ENCODE results near the gene TMUB2. TPM values are rescaled to one million over a fixed set of nuclear protein-coding genes. Genes with fewer than 3 reads are reported as not detected.

The TMUB2 gene
- total and polyA plus RNA-seq, 2 of the 13 experiments (the other 11 are each of a cell fraction or from before 2014, with no cell fraction given) = 26.9 to 50.8 TPM

DNA sequence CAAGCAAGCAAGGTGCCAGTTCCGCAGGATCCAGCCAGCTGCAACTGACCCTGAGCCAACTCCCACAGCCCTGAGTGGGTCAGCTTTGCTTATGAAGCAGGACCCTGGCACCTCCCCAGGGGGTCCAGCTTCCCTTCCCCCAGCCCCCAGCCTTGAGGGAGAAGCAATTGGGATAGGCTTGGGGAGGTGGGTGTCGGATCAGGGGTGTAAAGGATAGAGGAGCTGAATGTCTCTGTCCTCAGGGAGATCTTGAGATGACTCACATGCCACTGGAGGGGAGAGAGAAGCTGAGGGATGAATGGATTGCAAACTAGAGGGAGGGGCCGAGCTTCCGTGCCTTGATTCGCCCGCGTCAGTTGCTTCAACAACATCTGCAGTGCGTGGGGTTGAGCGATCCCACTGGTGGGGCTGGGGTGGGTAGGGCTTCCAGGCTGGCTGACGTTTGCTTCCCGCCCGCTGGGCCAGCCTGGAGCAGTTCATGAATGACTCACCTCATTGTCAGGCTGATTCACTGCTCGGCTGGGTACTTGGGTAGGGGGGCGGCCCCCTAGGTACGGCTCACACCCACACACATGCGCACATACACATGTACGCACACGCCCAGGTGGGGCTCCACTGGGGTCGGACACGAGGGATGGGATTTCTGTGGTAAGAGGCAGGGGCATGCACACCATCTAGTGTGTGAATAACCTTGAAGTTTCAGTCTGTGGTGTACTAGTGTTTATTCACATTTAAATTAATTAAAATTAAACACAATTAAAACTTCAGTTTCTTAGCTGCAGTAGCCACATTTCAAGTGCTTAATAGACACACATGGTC is 48.7 kb upstream of the TMUB2 start (continued):
- TF ChIP-seq, protein P1, sequence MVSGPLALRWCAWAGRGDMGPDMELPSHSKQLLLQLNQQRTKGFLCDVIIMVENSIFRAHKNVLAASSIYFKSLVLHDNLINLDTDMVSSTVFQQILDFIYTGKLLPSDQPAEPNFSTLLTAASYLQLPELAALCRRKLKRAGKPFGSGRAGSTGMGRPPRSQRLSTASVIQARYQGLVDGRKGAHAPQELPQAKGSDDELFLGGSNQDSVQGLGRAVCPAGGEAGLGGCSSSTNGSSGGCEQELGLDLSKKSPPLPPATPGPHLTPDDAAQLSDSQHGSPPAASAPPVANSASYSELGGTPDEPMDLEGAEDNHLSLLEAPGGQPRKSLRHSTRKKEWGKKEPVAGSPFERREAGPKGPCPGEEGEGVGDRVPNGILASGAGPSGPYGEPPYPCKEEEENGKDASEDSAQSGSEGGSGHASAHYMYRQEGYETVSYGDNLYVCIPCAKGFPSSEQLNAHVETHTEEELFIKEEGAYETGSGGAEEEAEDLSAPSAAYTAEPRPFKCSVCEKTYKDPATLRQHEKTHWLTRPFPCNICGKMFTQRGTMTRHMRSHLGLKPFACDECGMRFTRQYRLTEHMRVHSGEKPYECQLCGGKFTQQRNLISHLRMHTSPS (CRISPR knock-in tag; IDR thresholded peaks at IDR 0.05; ENCODE audit: low read depth) = peak; percentile 37; the same call in 1 of the 2 replicates
- TF ChIP-seq CC2D1A (CRISPR knock-in tag; IDR thresholded peaks at IDR 0.05) = no peak
- TF ChIP-seq ARNT2 (CRISPR knock-in tag; IDR thresholded peaks at IDR 0.05; ENCODE audit: low read depth) = 0 out of 2 replicates have a peak, but pooled peaks have one; percentile 28
- TF ChIP-seq, protein P2, sequence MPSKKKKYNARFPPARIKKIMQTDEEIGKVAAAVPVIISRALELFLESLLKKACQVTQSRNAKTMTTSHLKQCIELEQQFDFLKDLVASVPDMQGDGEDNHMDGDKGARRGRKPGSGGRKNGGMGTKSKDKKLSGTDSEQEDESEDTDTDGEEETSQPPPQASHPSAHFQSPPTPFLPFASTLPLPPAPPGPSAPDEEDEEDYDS (CRISPR knock-in tag; IDR thresholded peaks at IDR 0.05) = peak; percentile 70; the same call in 1 of the 2 replicates
- TF ChIP-seq, protein P3, sequence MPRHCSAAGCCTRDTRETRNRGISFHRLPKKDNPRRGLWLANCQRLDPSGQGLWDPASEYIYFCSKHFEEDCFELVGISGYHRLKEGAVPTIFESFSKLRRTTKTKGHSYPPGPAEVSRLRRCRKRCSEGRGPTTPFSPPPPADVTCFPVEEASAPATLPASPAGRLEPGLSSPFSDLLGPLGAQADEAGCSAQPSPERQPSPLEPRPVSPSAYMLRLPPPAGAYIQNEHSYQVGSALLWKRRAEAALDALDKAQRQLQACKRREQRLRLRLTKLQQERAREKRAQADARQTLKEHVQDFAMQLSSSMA (CRISPR knock-in tag; IDR thresholded peaks at IDR 0.05) = peak; percentile 64; the same call in 1 of the 2 replicates
- no peak for TF ChIP-seq ZNF329 (CRISPR knock-in tag; IDR thresholded peaks at IDR 0.05; ENCODE audit: low read depth)
- no peak; the same call in 1 of the 2 replicates for TF ChIP-seq ZNF547 (CRISPR knock-in tag; IDR thresholded peaks at IDR 0.05)
- no peak for TF ChIP-seq MBD4 (IDR thresholded peaks at IDR 0.05; ENCODE audit: borderline replicate concordance, low read length)
- TF ChIP-seq, protein P4, sequence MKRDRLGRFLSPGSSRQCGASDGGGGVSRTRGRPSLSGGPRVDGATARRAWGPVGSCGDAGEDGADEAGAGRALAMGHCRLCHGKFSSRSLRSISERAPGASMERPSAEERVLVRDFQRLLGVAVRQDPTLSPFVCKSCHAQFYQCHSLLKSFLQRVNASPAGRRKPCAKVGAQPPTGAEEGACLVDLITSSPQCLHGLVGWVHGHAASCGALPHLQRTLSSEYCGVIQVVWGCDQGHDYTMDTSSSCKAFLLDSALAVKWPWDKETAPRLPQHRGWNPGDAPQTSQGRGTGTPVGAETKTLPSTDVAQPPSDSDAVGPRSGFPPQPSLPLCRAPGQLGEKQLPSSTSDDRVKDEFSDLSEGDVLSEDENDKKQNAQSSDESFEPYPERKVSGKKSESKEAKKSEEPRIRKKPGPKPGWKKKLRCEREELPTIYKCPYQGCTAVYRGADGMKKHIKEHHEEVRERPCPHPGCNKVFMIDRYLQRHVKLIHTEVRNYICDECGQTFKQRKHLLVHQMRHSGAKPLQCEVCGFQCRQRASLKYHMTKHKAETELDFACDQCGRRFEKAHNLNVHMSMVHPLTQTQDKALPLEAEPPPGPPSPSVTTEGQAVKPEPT (CRISPR knock-in tag; IDR thresholded peaks at IDR 0.05; ENCODE audit: low read depth) = 0 out of 2 replicates have a peak, but pooled peaks have one; percentile 55
- TF ChIP-seq, protein P5, sequence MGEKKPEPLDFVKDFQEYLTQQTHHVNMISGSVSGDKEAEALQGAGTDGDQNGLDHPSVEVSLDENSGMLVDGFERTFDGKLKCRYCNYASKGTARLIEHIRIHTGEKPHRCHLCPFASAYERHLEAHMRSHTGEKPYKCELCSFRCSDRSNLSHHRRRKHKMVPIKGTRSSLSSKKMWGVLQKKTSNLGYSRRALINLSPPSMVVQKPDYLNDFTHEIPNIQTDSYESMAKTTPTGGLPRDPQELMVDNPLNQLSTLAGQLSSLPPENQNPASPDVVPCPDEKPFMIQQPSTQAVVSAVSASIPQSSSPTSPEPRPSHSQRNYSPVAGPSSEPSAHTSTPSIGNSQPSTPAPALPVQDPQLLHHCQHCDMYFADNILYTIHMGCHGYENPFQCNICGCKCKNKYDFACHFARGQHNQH (CRISPR knock-in tag; IDR thresholded peaks at IDR 0.05) = peak; percentile 80
- TF ChIP-seq ZNF30 (CRISPR knock-in tag; IDR thresholded peaks at IDR 0.05) = no peak
- TF ChIP-seq TOE1 (CRISPR knock-in tag; IDR thresholded peaks at IDR 0.05) = no peak
- TF ChIP-seq, protein P6, sequence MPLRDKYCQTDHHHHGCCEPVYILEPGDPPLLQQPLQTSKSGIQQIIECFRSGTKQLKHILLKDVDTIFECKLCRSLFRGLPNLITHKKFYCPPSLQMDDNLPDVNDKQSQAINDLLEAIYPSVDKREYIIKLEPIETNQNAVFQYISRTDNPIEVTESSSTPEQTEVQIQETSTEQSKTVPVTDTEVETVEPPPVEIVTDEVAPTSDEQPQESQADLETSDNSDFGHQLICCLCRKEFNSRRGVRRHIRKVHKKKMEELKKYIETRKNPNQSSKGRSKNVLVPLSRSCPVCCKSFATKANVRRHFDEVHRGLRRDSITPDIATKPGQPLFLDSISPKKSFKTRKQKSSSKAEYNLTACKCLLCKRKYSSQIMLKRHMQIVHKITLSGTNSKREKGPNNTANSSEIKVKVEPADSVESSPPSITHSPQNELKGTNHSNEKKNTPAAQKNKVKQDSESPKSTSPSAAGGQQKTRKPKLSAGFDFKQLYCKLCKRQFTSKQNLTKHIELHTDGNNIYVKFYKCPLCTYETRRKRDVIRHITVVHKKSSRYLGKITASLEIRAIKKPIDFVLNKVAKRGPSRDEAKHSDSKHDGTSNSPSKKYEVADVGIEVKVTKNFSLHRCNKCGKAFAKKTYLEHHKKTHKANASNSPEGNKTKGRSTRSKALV (CRISPR knock-in tag; IDR thresholded peaks at IDR 0.05) = no peak
- TF ChIP-seq ELF3 (CRISPR knock-in tag; IDR thresholded peaks at IDR 0.05) = 0 out of 2 replicates have a peak, but pooled peaks have one; percentile 29
- no peak for TF ChIP-seq SP1 (IDR thresholded peaks at IDR 0.05)
- TF ChIP-seq SP1 (CRISPR knock-in tag; IDR thresholded peaks at IDR 0.05) = 0 out of 2 replicates have a peak, but pooled peaks have one; percentile 43
- no peak for TF ChIP-seq RARG (CRISPR knock-in tag; IDR thresholded peaks at IDR 0.05; ENCODE audit: low read depth)
- TF ChIP-seq IKZF1 (IDR thresholded peaks at IDR 0.05) = no peak
- TF ChIP-seq THYN1 (CRISPR knock-in tag; IDR thresholded peaks at IDR 0.05; ENCODE audit: borderline replicate concordance, low read depth) = no peak
- TF ChIP-seq KMT2B (CRISPR knock-in tag; IDR thresholded peaks at IDR 0.05) = peak; percentile 42; the same call in 1 of the 2 replicates
- TF ChIP-seq ZNF790 (CRISPR knock-in tag; IDR thresholded peaks at IDR 0.05; ENCODE audit: borderline replicate concordance) = 0 out of 2 replicates have a peak, but pooled peaks have one; percentile 10
- no peak for TF ChIP-seq SETDB1 (CRISPR knock-in tag; IDR thresholded peaks at IDR 0.05; ENCODE audit: borderline replicate concordance)

All from HepG2 (cell line).